ENCODE data around the gene BCLAF1. TPM values are rescaled to one million over a fixed set of nuclear protein-coding genes. Genes with fewer than 3 reads are reported as not detected.
"Not testable (repeated sequence)": the region's sequence is repeated elsewhere in the genome, so short reads cannot be mapped to it uniquely, and the experiment has no call there.

Gene BCLAF1
- total RNA-seq, 1 experiment from 2014 or later: 175 TPM

DNA sequence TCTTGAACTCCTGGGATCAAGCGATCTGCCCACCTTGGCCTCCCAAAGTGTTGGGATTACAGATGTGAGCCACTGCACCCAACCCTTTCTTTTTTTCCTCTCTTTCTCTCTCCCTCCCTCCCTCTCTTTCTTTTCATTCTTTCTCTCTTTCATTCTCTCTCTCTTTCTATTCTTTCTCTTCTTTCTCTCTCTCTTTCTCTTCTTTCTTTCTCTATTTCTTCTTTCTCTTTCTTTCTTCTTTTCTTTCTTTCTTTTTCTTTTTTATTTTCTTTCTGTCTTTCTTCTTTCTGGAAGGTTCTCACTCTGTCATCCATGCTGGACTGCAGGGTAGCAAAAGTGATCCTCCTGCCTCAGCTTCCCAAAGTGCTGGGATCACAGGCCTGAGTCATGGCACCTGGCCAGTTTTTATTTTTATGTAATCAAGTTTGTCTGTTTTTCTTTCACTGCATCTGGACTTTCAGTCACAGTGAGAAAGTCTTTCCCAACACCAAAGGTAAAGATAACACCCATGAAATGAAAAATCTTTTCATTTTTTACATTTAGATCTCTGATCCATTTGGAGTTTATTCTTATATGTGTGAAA is 20.2 kb upstream of the BCLAF1 start:
- H3K9me3 Mint-ChIP-seq (ENCODE audit: unreplicated experiment): no peaks in the 10 kb centered on the region
- intact Hi-C loops (cut with micrococcal nuclease): no loop called here
- POLR2A ChIA-PET: interaction anchor here (1.8 kb wide), 1 partner anchor 20 kb away, joined by 8 read pairs; the partner anchor contains the start of gene BCLAF1
- no peak overlapping the region for H3K4me3 Mint-ChIP-seq (ENCODE audit: unreplicated experiment)
- no peak overlapping the region for H3K27ac Mint-ChIP-seq (ENCODE audit: low read depth, unreplicated experiment)
- no peak for DNase-seq (ENCODE audit: unreplicated experiment)
- H3K4me1 Mint-ChIP-seq (ENCODE audit: insufficient read depth, unreplicated experiment): no peaks in the 10 kb centered on the region
- CTCF ChIA-PET: interaction anchor here (2.1 kb wide), 1 partner anchor 8 kb away, joined by 11 read pairs; no protein-coding TSS in a partner anchor
- TF ChIP-seq, protein P1, sequence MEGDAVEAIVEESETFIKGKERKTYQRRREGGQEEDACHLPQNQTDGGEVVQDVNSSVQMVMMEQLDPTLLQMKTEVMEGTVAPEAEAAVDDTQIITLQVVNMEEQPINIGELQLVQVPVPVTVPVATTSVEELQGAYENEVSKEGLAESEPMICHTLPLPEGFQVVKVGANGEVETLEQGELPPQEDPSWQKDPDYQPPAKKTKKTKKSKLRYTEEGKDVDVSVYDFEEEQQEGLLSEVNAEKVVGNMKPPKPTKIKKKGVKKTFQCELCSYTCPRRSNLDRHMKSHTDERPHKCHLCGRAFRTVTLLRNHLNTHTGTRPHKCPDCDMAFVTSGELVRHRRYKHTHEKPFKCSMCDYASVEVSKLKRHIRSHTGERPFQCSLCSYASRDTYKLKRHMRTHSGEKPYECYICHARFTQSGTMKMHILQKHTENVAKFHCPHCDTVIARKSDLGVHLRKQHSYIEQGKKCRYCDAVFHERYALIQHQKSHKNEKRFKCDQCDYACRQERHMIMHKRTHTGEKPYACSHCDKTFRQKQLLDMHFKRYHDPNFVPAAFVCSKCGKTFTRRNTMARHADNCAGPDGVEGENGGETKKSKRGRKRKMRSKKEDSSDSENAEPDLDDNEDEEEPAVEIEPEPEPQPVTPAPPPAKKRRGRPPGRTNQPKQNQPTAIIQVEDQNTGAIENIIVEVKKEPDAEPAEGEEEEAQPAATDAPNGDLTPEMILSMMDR (IDR thresholded peaks at IDR 0.05; ENCODE audit: unreplicated experiment): no peak
- H3K27me3 Mint-ChIP-seq (ENCODE audit: insufficient read depth, unreplicated experiment): no peaks in the 10 kb centered on the region
- BruUV-seq (replicated peaks): no TSS peak
- H3K36me3 Mint-ChIP-seq (ENCODE audit: insufficient read depth, unreplicated experiment): no peaks in the 10 kb centered on the region

DNA sequence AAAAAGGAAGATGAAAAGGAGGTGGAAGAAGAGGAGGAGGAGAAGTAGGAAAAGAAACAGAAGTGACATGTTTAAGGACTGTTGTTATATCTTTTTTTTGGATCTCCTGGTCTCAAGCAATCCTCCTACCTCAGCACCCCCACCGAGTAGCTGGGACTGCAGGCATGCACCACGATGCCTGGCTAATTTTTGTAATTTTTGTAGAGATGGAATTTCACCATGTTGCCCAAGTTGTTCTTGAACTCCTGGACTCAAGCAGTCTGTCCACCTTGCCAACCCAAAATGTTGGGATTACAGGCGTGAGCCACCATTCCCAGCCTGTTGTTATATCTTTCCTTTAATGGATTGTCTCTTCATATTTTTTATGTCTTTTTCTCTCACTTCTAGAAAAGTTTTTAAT is 19.5 kb upstream of the BCLAF1 start:
- Mint-ChIP-seq H3K27ac (ENCODE audit: low read depth, unreplicated experiment) (no peak overlapping the region), H3K9me3 (ENCODE audit: unreplicated experiment) (no peaks in the 10 kb centered on the region), H3K27me3 (ENCODE audit: insufficient read depth, unreplicated experiment) (no peaks in the 10 kb centered on the region), H3K36me3 (ENCODE audit: insufficient read depth, unreplicated experiment) (no peaks in the 10 kb centered on the region), H3K4me3 (ENCODE audit: unreplicated experiment) (no peak overlapping the region), H3K4me1 (ENCODE audit: insufficient read depth, unreplicated experiment) (no peaks in the 10 kb centered on the region)
- ChIA-PET POLR2A (interaction anchor here (1.8 kb wide), 1 partner anchor 19 kb away, joined by 8 read pairs; the partner anchor contains the start of gene BCLAF1), CTCF (interaction anchor here (0.6 to 2.1 kb wide), 2 partner anchors 8 to 238 kb away, joined by 5 to 11 read pairs; no protein-coding TSS in a partner anchor)
- TF ChIP-seq, protein P1 (IDR thresholded peaks at IDR 0.05; ENCODE audit: unreplicated experiment): no peak
- DNase-seq (ENCODE audit: unreplicated experiment): no peak
- BruUV-seq (replicated peaks): no TSS peak
- intact Hi-C loops (cut with micrococcal nuclease): no loop called here

DNA sequence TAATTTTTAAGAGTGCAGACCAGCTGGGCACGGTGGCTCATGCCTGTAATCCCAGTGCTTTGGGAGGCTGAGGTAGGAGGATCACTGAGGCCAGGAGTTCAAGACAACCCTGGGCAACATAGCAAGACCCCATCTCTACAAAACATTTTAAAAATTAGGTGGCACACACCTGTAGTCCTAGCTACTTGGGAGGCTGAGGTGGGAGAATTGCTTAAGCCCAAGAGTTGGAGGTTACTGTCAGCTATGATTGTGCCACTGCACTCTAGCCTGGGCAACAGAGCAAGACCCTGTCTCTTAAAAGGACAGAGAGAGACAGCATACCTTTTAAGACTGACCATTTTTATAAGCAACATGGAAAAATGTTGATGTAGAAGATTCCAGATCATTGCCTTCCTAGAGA is 18.8 kb upstream of the BCLAF1 start:
- intact Hi-C loops (cut with micrococcal nuclease); DNase-seq (ENCODE audit: unreplicated experiment); H3K9me3 Mint-ChIP-seq (ENCODE audit: unreplicated experiment); H3K4me1 Mint-ChIP-seq (ENCODE audit: insufficient read depth, unreplicated experiment); H3K36me3 Mint-ChIP-seq (ENCODE audit: insufficient read depth, unreplicated experiment); H3K27me3 Mint-ChIP-seq (ENCODE audit: insufficient read depth, unreplicated experiment); BruUV-seq (replicated peaks); H3K4me3 Mint-ChIP-seq (ENCODE audit: unreplicated experiment); H3K27ac Mint-ChIP-seq (ENCODE audit: low read depth, unreplicated experiment): not testable (repeated sequence)
- POLR2A ChIA-PET: interaction anchor here (1.8 kb wide), 1 partner anchor 19 kb away, joined by 8 read pairs; the partner anchor contains the start of gene BCLAF1
- CTCF ChIA-PET: interaction anchor here (0.6 to 2.1 kb wide), 3 partner anchors 9 to 239 kb away, joined by 4 to 11 read pairs (median 5); no protein-coding TSS in a partner anchor

GRCh38 chr6:136307351-136307750 is 17.7 kb upstream of the BCLAF1 start:
- no TSS peak for BruUV-seq (replicated peaks)
- no peaks in the 10 kb centered on the region for H3K36me3 Mint-ChIP-seq (ENCODE audit: insufficient read depth, unreplicated experiment)
- POLR2A ChIA-PET: interaction anchor here (1.0 kb wide), 1 partner anchor 17 kb away, joined by 4 read pairs; no protein-coding TSS in a partner anchor
- no peaks in the 10 kb centered on the region for H3K4me1 Mint-ChIP-seq (ENCODE audit: insufficient read depth, unreplicated experiment)
- TF ChIP-seq, protein P1 (IDR thresholded peaks at IDR 0.05; ENCODE audit: unreplicated experiment): no peak
- intact Hi-C loops (cut with micrococcal nuclease): no loop called here
- no peaks in the 10 kb centered on the region for H3K9me3 Mint-ChIP-seq (ENCODE audit: unreplicated experiment)
- no peak overlapping the region for H3K27ac Mint-ChIP-seq (ENCODE audit: low read depth, unreplicated experiment)
- CTCF ChIA-PET: interaction anchor here (0.6 to 2.1 kb wide), 3 partner anchors 10 to 1702 kb away, joined by 3 to 11 read pairs (median 4); no protein-coding TSS in a partner anchor
- no peaks in the 10 kb centered on the region for H3K27me3 Mint-ChIP-seq (ENCODE audit: insufficient read depth, unreplicated experiment)
- no peak overlapping the region for H3K4me3 Mint-ChIP-seq (ENCODE audit: unreplicated experiment)
- DNase-seq (ENCODE audit: unreplicated experiment): no peak

Data from MCF 10A (cell line).